ENCODE measurements around the gene ZNF385A. TPM values are rescaled to one million over a fixed set of nuclear protein-coding genes. Genes with fewer than 3 reads are reported as not detected.
A peak's percentile ranks its signal among the peaks of the same experiment; 100 is the strongest.

Gene ZNF385A
- total RNA-seq, 1 donor from 2014 or later: 5.3 TPM

GRCh38 chr12:54324617-54325441 is 59.7 kb downstream of the ZNF385A start, which contains the start of gene COPZ1:
COPZ1 (plus strand) TSS chr12:54325131; CDS start chr12:54325164, 33 bp downstream.
- Histone ChIP-seq H3K4me3 (ENCODE audit: low read depth, low read length) (peak within 1 kb of the TSS; percentile 71), H3K27me3 (ENCODE audit: control insufficient read depth, insufficient read depth, low read length) (no peaks in the 10 kb centered on the region), H3K36me3 (ENCODE audit: control insufficient read depth, insufficient read depth, low read length) (no peaks in the 10 kb centered on the region)
- FAIRE-seq (no peak), DNase-seq (ENCODE audit: low read depth) (peak; percentile 99)
- TF ChIP-seq, protein P1, sequence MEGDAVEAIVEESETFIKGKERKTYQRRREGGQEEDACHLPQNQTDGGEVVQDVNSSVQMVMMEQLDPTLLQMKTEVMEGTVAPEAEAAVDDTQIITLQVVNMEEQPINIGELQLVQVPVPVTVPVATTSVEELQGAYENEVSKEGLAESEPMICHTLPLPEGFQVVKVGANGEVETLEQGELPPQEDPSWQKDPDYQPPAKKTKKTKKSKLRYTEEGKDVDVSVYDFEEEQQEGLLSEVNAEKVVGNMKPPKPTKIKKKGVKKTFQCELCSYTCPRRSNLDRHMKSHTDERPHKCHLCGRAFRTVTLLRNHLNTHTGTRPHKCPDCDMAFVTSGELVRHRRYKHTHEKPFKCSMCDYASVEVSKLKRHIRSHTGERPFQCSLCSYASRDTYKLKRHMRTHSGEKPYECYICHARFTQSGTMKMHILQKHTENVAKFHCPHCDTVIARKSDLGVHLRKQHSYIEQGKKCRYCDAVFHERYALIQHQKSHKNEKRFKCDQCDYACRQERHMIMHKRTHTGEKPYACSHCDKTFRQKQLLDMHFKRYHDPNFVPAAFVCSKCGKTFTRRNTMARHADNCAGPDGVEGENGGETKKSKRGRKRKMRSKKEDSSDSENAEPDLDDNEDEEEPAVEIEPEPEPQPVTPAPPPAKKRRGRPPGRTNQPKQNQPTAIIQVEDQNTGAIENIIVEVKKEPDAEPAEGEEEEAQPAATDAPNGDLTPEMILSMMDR (IDR thresholded peaks at IDR 0.05; ENCODE audit: insufficient read depth, low read length, severe bottlenecking): peak; percentile 83

- no peak overlapping the region for H3K4me3 ChIP-seq (ENCODE audit: low read depth, low read length)
- DNase-seq (ENCODE audit: low read depth): no peak
- no peaks in the 10 kb centered on the region for H3K36me3 ChIP-seq (ENCODE audit: control insufficient read depth, insufficient read depth, low read length)
- H3K27me3 ChIP-seq (ENCODE audit: control insufficient read depth, insufficient read depth, low read length): no peaks in the 10 kb centered on the region
- TF ChIP-seq, protein P1 (IDR thresholded peaks at IDR 0.05; ENCODE audit: insufficient read depth, low read length, severe bottlenecking): no peak
- no peak for FAIRE-seq
Measured at GRCh38 chr12:54321363-54321762, 63.2 kb downstream of the ZNF385A start.

Other genes starting within 250 kb of the ZNF385A start
- 36.1 and 48.5 TPM in 2 replicates for gene SMUG1, start 195.7 kb downstream of the ZNF385A start, total RNA-seq
- gene CBX5, start 104.6 kb downstream of the ZNF385A start, total RNA-seq: 13.2 and 16.0 TPM in 2 replicates
- gene HNRNPA1, start 104.0 kb downstream of the ZNF385A start, total RNA-seq: 329 and 428 TPM in 2 replicates
- gene NFE2, start 83.7 kb downstream of the ZNF385A start, total RNA-seq: not detected in 2 replicates
- gene COPZ1, start 59.6 kb downstream of the ZNF385A start, total RNA-seq: 89.5 and 118 TPM in 2 replicates
- 0.13 TPM in 1 of 2 replicates, not detected in the other for gene GPR84, start 20.2 kb downstream of the ZNF385A start, total RNA-seq
- 53.5 and 98.5 TPM in 2 replicates for gene ITGA5, start 34.5 kb upstream of the ZNF385A start, total RNA-seq
- gene GTSF1, start 88.9 kb upstream of the ZNF385A start, total RNA-seq: not detected in 2 replicates
- gene NCKAP1L, start 113.0 kb upstream of the ZNF385A start, total RNA-seq: not detected in 2 replicates
- not detected in 2 replicates for gene PDE1B, start 164.9 kb upstream of the ZNF385A start, total RNA-seq
- gene PPP1R1A, start 203.9 kb upstream of the ZNF385A start, total RNA-seq: not detected in 2 replicates

Data from bronchial epithelial cell (primary cell).